A673 (cell line): ENCODE measurements around the gene MYO1H. TPM values are rescaled to one million over a fixed set of nuclear protein-coding genes. Genes with fewer than 3 reads are reported as not detected.
A peak's percentile ranks its signal among the peaks of the same experiment; 100 is the strongest.
"Not testable (repeated sequence)": the region's sequence is repeated elsewhere in the genome, so short reads cannot be mapped to it uniquely, and the experiment has no call there.

ENCODE experiments used
- BruUV-seq: library from RNA; stranded (reverse); fragments of 400-500 nt; replicated peaks from 2 replicates; lab custom pipeline; 2021; lab: Mats Ljungman, UMichigan
- CTCF ChIA-PET: fragments of 300-600 bp; sonication (Branson Sonifier 250); formaldehyde crosslinking; loops from one replicate; lab custom pipeline; 2022; ENCODE audit warnings: antibody characterized with exemption; lab: Charles Lee
- POLR2A ChIA-PET: fragments of 300-600 bp; sonication (Branson Sonifier 250); formaldehyde crosslinking; loops from one replicate; lab custom pipeline; 2022; ENCODE audit warnings: antibody characterized with exemption; ENCODE audit not compliant: low non-redundant PET; lab: Charles Lee
- DNase-seq: peaks from one replicate; pipeline ENCODE4 v3.0.0-alpha.2; 2015; ENCODE audit warnings: low spot score
- H3K27ac ChIP-seq: fragments of 200-600 bp; sonication (generic); 2 replicates; pipeline ENCODE4 v1.5.1; 2016; ENCODE audit warnings: mixed run types, low read depth, mild to moderate bottlenecking, mixed read lengths, antibody characterized with exemption, low read length; ENCODE audit not compliant: poor library complexity, severe bottlenecking
- H3K27me3 ChIP-seq: fragments of 200-600 bp; sonication (generic); replicated peaks from 2 replicates; pipeline ENCODE4 v1.6.1; 2017; ENCODE audit warnings: mixed run types, low read depth, mild to moderate bottlenecking, mixed read lengths, antibody characterized with exemption, low read length; ENCODE audit not compliant: insufficient read depth, poor library complexity
- H3K36me3 ChIP-seq: fragments of 200-600 bp; sonication (generic); 2 replicates; pipeline ENCODE4 v1.6.1; 2016; ENCODE audit warnings: mixed run types, mild to moderate bottlenecking, mixed read lengths, antibody characterized with exemption, low read length; ENCODE audit not compliant: insufficient read depth, poor library complexity, severe bottlenecking
- H3K4me1 ChIP-seq: fragments of 200-600 bp; sonication (generic); 2 replicates; pipeline ENCODE4 v1.6.1; 2017; ENCODE audit warnings: mixed run types, mild to moderate bottlenecking, mixed read lengths, antibody characterized with exemption, low read length; ENCODE audit not compliant: insufficient read depth, poor library complexity, severe bottlenecking
- H3K4me3 ChIP-seq: fragments of 200-600 bp; sonication (generic); 2 replicates; pipeline ENCODE4 v1.5.1; 2016; ENCODE audit warnings: low read depth, mixed run types, mild to moderate bottlenecking, mixed read lengths, low read length; ENCODE audit not compliant: poor library complexity, severe bottlenecking
- H3K9me3 ChIP-seq: fragments of 200-600 bp; sonication (generic); 2 replicates; pipeline ENCODE4 v1.6.1; 2016; ENCODE audit warnings: mixed run types, low read depth, mild to moderate bottlenecking, mixed read lengths, antibody characterized with exemption, low read length; ENCODE audit not compliant: poor library complexity, severe bottlenecking
- CTCF ChIP-seq: fragments of 300-800, 200-600 bp; sonication (generic); conservative IDR thresholded peaks from 2 replicates; pipeline ENCODE4 v1.5.1; 2017; ENCODE audit warnings: low read depth, mild to moderate bottlenecking, antibody characterized with exemption, low read length, moderate library complexity, mixed read lengths
- EZH2 ChIP-seq: fragments of 200-600 bp; sonication (generic); IDR thresholded peaks from 2 replicates; pipeline ENCODE4 v1.6.1; 2017; ENCODE audit warnings: borderline replicate concordance, low read depth, mild to moderate bottlenecking, mixed read lengths, antibody characterized with exemption, low read length; ENCODE audit not compliant: poor library complexity, severe bottlenecking
- intact Hi-C: fragments of 100-400 bp; cut with micrococcal nuclease; formaldehyde crosslinking; loops from one replicate; pipeline ENCODE4 v1.10.0; 2022; ENCODE audit not compliant: unreplicated experiment
- total RNA-seq: library from RNA; stranded (reverse); gene quantifications from 2 replicates; pipeline ENCODE4 v1.2.3, GENCODE V29; 2021

The MYO1H gene
- total RNA-seq, 1 experiment from 2014 or later, result not detected

DNA sequence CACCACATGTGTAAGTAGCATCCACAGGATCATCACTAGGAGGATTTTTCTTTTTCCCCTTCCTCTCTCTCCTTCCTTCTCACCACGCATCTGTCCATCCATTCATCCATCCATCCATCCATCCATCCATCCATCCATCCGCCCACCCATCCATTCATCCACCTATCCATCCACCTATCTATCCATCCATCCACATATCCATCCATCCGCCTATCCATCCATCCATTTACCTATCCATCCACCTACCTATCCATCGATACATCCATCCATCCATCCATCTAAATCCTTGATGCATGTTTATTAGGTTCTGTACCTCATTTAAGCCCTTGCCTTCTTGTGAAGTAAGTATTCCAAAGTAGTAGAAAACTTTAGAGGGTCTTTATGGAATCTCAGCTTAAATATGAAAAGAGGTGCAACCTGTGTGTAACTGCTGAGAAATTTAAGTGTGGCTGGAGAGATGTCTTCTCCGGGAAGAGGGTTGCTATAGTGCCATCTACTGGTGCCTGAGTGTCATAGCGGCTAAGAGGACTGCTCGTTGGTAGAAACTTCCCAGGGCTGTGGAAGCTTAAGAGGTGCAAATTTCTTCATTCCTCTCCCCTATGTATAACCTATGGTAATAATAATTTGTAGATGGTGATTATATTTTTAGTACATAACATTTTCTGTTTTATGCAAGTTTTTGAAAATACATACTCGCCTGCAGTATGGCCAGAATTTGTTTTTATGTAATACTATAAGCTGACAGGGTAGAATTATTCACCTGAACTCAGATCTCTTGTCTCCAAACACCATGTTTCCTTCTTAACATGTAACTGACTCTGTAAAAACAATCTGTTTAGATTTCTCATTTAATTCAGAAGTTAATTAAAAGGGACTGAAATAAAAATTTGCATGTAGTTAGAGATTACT, 46.0 kb downstream of the MYO1H start:
- Histone ChIP-seq H3K9me3 (no peaks in the 10 kb centered on the region), H3K36me3 (no peaks in the 10 kb centered on the region), H3K27me3 (no peaks in the 10 kb centered on the region), H3K27ac (no peak overlapping the region), H3K4me3 (no peak overlapping the region), H3K4me1 (no peaks in the 10 kb centered on the region)
- DNase-seq, result peak; percentile 74
- no peak for TF ChIP-seq EZH2
- peak; percentile 90 for TF ChIP-seq CTCF
- CTCF ChIA-PET, result interaction anchor here (0.5 to 2.2 kb wide), 6 partner anchors 8 to 282 kb away, joined by 3 to 7 read pairs (median 4); no protein-coding TSS in a partner anchor
- POLR2A ChIA-PET, result no interaction called here
- BruUV-seq, result no TSS peak
- intact Hi-C loops, result no loop called here

GRCh38 chr12:109394891-109395290, 47.2 kb downstream of the MYO1H start:
- Histone ChIP-seq H3K4me3 (no peak overlapping the region), H3K36me3 (no peaks in the 10 kb centered on the region), H3K9me3 (no peaks in the 10 kb centered on the region), H3K27ac (no peak overlapping the region), H3K4me1 (no peaks in the 10 kb centered on the region), H3K27me3 (no peaks in the 10 kb centered on the region)
- no peak for DNase-seq
- no TSS peak for BruUV-seq
- ChIA-PET CTCF (interaction anchor here (0.6 to 2.2 kb wide), 2 partner anchors 131 to 342 kb away, joined by 3 to 7 read pairs; partner anchors contain the start of gene USP30), POLR2A (no interaction called here)
- intact Hi-C loops, result no loop called here
- TF ChIP-seq CTCF (no peak), EZH2 (no peak)

GRCh38 chr12:109404841-109405240, 57.1 kb downstream of the MYO1H start:
- DNase-seq, H3K4me1 ChIP-seq, POLR2A ChIA-PET, CTCF ChIA-PET, H3K4me3 ChIP-seq, H3K36me3 ChIP-seq, BruUV-seq, intact Hi-C loops, H3K9me3 ChIP-seq, H3K27ac ChIP-seq: not testable (repeated sequence)
- peaks cover 22% of the 10 kb centered on the region for H3K27me3 ChIP-seq

GRCh38 chr12:109406147-109406546, 58.4 kb downstream of the MYO1H start:
- H3K4me1 ChIP-seq, BruUV-seq, intact Hi-C loops, H3K4me3 ChIP-seq, POLR2A ChIA-PET, DNase-seq, H3K9me3 ChIP-seq, H3K36me3 ChIP-seq, H3K27ac ChIP-seq, CTCF ChIA-PET: not testable (repeated sequence)
- H3K27me3 ChIP-seq, result peaks cover 22% of the 10 kb centered on the region
